ENCODE results near the gene SEC14L1.
"Not testable (repeated sequence)": the region's sequence is repeated elsewhere in the genome, so short reads cannot be mapped to it uniquely, and the experiment has no call there.

SEC14L1 gene

DNA sequence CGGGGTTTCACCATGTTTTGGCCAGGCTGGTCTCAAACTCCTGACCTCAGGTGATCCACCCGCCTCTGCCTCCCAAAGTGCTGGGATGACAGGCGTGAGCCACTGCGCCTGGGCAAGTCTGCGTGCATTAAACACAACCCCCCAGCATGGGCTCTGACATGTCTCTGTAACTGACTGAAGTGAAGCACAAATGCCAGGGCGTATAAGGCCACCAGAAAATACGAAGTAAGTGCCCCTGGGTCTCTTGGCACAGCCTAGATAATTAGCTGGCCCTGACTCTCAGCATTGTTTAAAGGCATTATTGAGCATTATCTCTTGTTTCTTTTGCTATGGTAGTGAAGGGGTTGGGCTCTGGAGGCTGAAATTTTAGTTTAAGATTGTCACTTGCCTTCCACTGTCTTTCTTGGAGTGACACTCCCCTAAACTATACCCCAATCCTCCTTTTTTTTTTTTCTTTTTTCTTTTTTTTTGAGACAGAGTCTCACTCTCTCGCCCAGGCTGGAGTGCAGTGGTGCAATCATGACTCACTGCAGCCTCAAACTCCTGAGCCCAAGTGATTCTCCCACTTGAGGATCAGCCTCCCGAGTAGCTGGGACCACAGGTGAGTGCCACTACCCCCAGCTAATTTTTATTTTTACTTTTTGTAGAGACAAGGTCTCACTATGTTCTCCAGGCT is 8.2 kb upstream of the SEC14L1 start:
- peak; percentile 53 for DNase-seq (ENCODE audit: low read depth)
- H3K4me3 ChIP-seq (ENCODE audit: low read length): no peak overlapping the region
- TF ChIP-seq, protein P1, sequence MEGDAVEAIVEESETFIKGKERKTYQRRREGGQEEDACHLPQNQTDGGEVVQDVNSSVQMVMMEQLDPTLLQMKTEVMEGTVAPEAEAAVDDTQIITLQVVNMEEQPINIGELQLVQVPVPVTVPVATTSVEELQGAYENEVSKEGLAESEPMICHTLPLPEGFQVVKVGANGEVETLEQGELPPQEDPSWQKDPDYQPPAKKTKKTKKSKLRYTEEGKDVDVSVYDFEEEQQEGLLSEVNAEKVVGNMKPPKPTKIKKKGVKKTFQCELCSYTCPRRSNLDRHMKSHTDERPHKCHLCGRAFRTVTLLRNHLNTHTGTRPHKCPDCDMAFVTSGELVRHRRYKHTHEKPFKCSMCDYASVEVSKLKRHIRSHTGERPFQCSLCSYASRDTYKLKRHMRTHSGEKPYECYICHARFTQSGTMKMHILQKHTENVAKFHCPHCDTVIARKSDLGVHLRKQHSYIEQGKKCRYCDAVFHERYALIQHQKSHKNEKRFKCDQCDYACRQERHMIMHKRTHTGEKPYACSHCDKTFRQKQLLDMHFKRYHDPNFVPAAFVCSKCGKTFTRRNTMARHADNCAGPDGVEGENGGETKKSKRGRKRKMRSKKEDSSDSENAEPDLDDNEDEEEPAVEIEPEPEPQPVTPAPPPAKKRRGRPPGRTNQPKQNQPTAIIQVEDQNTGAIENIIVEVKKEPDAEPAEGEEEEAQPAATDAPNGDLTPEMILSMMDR (IDR thresholded peaks at IDR 0.05; ENCODE audit: insufficient read depth, low read depth, low read length, missing control alignments): no peak

DNA sequence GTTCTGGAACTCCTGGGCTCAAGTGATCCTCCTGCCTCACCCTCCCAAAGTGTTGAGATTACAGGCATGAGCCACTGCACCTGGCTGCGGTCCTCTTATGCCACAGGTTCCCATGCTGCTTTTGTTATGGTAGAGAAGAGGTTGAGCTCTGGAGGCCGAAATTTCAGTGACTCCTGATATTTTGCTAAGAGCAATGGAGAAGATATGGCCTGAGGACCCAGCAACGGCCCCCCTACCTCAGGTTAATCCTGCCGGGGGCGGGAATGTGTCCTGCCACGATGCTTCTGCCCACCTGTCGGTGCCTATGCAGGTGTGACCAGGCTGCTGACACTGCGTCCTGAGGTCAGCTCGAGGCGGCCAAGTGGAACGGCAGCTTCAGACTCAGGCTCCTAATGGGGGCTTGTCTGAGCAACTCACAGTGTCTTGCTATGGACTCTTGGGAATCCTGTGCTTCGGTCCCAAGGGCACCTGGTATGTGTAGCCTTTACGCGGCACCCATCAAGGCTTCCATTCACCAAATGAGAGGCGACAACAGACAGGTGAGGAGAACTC is 7.6 kb upstream of the SEC14L1 start:
- DNase-seq (ENCODE audit: low read depth): no peak
- H3K4me3 ChIP-seq (ENCODE audit: low read length): no peak overlapping the region
- TF ChIP-seq, protein P1 (IDR thresholded peaks at IDR 0.05; ENCODE audit: insufficient read depth, low read depth, low read length, missing control alignments): no peak

DNA sequence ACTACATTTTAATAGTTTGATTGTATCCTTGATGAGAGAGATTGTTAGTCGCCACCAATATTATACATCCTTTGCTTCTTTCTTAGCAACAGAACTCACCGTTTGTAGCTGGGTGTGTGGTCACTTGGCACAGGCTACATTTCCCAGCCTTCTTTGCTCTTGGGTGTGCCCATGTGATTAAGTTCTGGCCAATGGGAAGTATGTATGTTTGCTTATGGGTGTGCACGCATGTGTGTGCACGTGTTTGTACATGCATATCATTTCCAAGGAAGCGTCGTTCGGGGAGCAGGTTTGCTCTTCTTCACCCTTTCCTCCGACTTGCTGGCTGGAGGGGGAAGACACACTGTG is 4.4 kb upstream of the SEC14L1 start:
- TF ChIP-seq, protein P1 (IDR thresholded peaks at IDR 0.05; ENCODE audit: insufficient read depth, low read depth, low read length, missing control alignments): no peak
- no peak for DNase-seq (ENCODE audit: low read depth)
- H3K4me3 ChIP-seq (ENCODE audit: low read length): no peak overlapping the region

DNA sequence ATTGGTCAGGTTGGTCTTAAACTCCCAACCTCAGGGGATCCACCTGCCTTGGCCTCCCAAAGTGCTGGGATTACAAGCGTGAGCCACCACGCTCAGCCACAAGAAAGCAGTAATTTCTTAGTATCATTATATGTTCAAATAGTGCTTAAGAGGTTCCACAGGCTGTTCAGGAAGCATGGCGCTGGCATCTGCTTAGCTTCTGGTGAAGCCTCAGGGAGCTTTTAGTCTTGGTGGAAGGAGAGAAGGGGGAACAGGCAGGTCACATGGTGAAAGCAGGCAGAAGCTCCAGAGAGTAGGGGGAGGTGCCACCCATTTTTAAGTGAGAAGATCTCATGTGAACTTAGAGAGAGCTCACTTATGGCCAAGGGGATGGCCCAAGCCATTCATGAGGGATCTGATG is 3.7 kb upstream of the SEC14L1 start:
- no peak overlapping the region for H3K4me3 ChIP-seq (ENCODE audit: low read length)
- DNase-seq (ENCODE audit: low read depth): no peak
- TF ChIP-seq, protein P1 (IDR thresholded peaks at IDR 0.05; ENCODE audit: insufficient read depth, low read depth, low read length, missing control alignments): no peak

DNA sequence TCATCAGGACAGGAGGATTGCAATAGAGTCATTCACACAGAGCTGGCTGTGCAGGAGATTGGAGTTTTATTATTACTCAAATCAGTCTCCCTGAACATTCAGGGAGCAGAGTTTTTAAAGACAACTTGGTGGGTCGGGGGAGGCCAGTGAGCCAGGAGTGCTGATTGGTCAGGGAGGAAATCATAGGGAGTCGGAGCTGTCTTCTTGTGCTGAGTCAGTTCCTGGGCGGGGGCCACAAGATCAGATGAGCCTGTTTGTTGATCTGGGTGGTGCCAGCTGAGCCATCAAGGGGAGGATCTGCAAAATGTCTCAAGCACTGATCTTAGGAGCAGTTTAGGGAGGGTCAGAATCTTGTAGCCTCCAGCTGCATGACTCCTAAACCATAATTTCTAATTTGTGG is 2.9 kb upstream of the SEC14L1 start:
- peak; percentile 96 for DNase-seq (ENCODE audit: low read depth)
- H3K4me3 ChIP-seq (ENCODE audit: low read length): not testable (repeated sequence)

DNA sequence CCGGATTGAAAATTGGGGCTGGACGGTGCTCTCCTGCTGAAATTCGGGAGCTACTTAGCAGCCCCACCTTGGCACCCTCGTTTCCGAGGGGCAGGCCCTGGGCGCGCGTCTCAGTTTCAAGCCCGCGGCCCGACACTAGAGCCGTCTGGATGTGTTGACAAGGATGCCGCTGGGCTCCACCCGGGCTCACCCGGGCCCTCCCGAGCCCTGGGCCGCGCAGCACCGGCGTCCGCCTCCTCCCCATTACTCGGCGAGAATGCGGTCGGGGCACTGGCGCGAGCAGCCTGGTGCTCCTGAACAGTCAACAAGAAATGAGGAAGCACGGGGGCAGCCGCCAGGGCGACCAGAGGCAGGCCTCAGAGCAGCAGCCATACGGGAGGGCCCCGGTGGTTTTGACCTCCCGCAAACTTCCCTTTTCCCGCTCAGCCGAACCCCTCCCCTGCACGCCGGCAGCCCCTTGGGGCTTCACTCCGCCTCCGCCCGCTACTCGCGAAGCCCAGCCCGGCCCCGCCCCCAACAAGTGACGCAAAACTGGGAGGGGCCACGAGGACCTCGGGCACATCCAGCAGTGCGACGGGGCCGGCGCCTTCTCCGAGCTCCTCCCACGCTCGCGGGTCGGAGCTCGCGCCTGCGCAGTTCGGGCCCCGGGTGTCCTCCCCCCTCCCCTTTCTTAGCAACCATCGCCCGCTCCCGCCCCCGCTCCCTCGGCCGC is 447 bp upstream of the SEC14L1 start:
- peak overlapping the region; percentile 54 for H3K4me3 ChIP-seq (ENCODE audit: low read length)
- TF ChIP-seq, protein P1 (IDR thresholded peaks at IDR 0.05; ENCODE audit: insufficient read depth, low read depth, low read length, missing control alignments): no peak
- DNase-seq (ENCODE audit: low read depth): peak; percentile 98

DNA sequence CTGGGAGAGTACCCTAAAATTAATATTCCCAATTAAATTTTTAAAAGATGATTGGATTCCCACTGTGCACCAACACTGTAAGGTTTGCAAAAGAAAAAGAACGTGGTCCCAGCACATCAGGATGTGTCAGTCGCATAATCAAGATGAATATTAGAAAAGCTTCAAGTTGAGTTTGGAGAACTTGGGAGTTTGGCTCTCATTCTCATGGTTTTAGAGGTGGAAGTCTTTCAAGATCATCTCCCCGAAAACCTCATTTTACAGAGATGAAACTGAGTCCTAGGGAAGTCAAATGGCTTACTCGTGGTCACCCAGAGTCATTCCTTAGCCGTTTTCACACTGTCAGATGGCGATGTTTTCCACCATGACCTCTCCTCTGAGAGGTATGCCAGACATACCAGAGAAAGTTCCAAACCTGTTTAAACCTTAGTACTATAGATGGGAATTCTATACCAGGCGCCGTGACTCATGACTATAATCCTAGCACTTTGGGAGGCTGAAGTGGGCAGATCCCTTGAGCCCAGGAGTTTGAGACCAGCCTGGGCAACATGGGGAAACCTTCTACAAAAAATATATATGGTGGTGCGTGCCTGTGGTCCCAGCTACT is 1.2 kb downstream of the SEC14L1 start:
- DNase-seq (ENCODE audit: low read depth): peak; percentile 72
- peak overlapping the region; percentile 59 for H3K4me3 ChIP-seq (ENCODE audit: low read length)
- TF ChIP-seq, protein P1 (IDR thresholded peaks at IDR 0.05; ENCODE audit: insufficient read depth, low read depth, low read length, missing control alignments): no peak
